HepG2 (cell line): ENCODE measurements around the gene SH3BP5. TPM values are rescaled to one million over a fixed set of nuclear protein-coding genes. Genes with fewer than 3 reads are reported as not detected.

ENCODE experiments used
- ATF7 ChIP-seq, 2 experiments: fragments of 450-650 bp in 1 of 2; sonication (generic) in 1 of 2; formaldehyde crosslinking in 1 of 2; IDR thresholded peaks; 2 replicates each; pipeline versions ENCODE4 v1.4.0 to v1.6.1; 2016 to 2020; ENCODE audit warnings: antibody characterized with exemption in 1 of 2, mild to moderate bottlenecking in 1 of 2, missing genetic modification reagents in 1 of 2
- ERF ChIP-seq: IDR thresholded peaks from 2 replicates; pipeline ENCODE4 v1.6.1; 2018; ENCODE audit warnings: missing biosample characterization, missing genetic modification reagents
- HNF4A ChIP-seq: sonication (generic); formaldehyde crosslinking; IDR thresholded peaks from 2 replicates; pipeline ENCODE4 v1.4.0; 2020; ENCODE audit warnings: missing genetic modification reagents
- ISX ChIP-seq: sonication (generic); formaldehyde crosslinking; conservative IDR thresholded peaks from 2 replicates; pipeline ENCODE4 v1.5.0; 2020; ENCODE audit warnings: missing genetic modification reagents
- KDM4B ChIP-seq: sonication (generic); formaldehyde crosslinking; IDR thresholded peaks from 2 replicates; pipeline ENCODE4 v1.4.0; 2020; ENCODE audit warnings: missing genetic modification reagents
- KDM5A ChIP-seq: fragments of 200-600 bp; sonication (generic); IDR thresholded peaks from 2 replicates; pipeline ENCODE4 v1.7.0; 2018; ENCODE audit warnings: antibody characterized with exemption, mild to moderate bottlenecking, low read length, borderline replicate concordance
- KMT2B ChIP-seq: IDR thresholded peaks from 2 replicates; pipeline ENCODE4 v1.6.1; 2016; ENCODE audit warnings: missing genetic modification reagents, missing compliant biosample characterization
- MBD4 ChIP-seq: IDR thresholded peaks from 2 replicates; pipeline ENCODE4 v1.6.1; 2012; ENCODE audit warnings: low read length, inconsistent platforms, borderline replicate concordance
- MLXIP ChIP-seq: sonication (generic); formaldehyde crosslinking; IDR thresholded peaks from 2 replicates; pipeline ENCODE4 v1.9.0; 2021; ENCODE audit warnings: missing genetic modification reagents, borderline replicate concordance
- ONECUT2 ChIP-seq: sonication (generic); formaldehyde crosslinking; IDR thresholded peaks from 2 replicates; pipeline ENCODE4 v1.4.0; 2020; ENCODE audit warnings: missing genetic modification reagents
- POLR2G ChIP-seq: fragments of 200-400 bp; formaldehyde crosslinking; IDR thresholded peaks from 2 replicates; pipeline ENCODE4 v1.6.1; 2018; ENCODE audit warnings: mild to moderate bottlenecking, low read depth, low read length, moderate library complexity
- RELA ChIP-seq: sonication (generic); formaldehyde crosslinking; IDR thresholded peaks from 2 replicates; pipeline ENCODE4 v1.4.0; 2020; ENCODE audit warnings: missing genetic modification reagents
- RFX5 ChIP-seq: IDR thresholded peaks from 2 replicates; pipeline ENCODE4 v1.6.1; 2011; ENCODE audit warnings: low read depth, low read length, improper control_type of control experiment
- RNF2 ChIP-seq: fragments of 450-650 bp; conservative IDR thresholded peaks from 2 replicates; pipeline ENCODE4 v1.6.1; 2016; ENCODE audit warnings: low read depth
- ZKSCAN8 ChIP-seq: IDR thresholded peaks from 2 replicates; pipeline ENCODE4 v1.6.1; 2016; ENCODE audit warnings: borderline replicate concordance, missing genetic modification reagents, missing compliant biosample characterization
- ZMAT3 ChIP-seq: sonication (generic); formaldehyde crosslinking; conservative IDR thresholded peaks from 2 replicates; pipeline ENCODE4 v1.7.0; 2021; ENCODE audit warnings: missing genetic modification reagents
- ZNF10 ChIP-seq: sonication (generic); formaldehyde crosslinking; IDR thresholded peaks from 2 replicates; pipeline ENCODE4 v1.4.0; 2020; ENCODE audit warnings: mild to moderate bottlenecking, low read depth, missing genetic modification reagents, borderline replicate concordance
- ZNF18 ChIP-seq: sonication (generic); formaldehyde crosslinking; IDR thresholded peaks from 2 replicates; pipeline ENCODE4 v1.8.0; 2022; ENCODE audit warnings: mild to moderate bottlenecking, missing genetic modification reagents; ENCODE audit not compliant: insufficient replicate concordance
- ZNF274 ChIP-seq: sonication (generic); formaldehyde crosslinking; IDR thresholded peaks from 2 replicates; pipeline ENCODE4 v1.5.1; 2020; ENCODE audit warnings: mild to moderate bottlenecking, missing genetic modification reagents
- ZNF556 ChIP-seq: sonication (generic); formaldehyde crosslinking; IDR thresholded peaks from 2 replicates; pipeline ENCODE4 v1.4.0; 2020; ENCODE audit warnings: mild to moderate bottlenecking, missing genetic modification reagents, borderline replicate concordance
- ZNF574 ChIP-seq: sonication (generic); formaldehyde crosslinking; IDR thresholded peaks from 2 replicates; pipeline ENCODE4 v1.4.0; 2020; ENCODE audit warnings: missing genetic modification reagents
- ZNF644 ChIP-seq: IDR thresholded peaks from 2 replicates; pipeline ENCODE4 v1.6.1; 2016; ENCODE audit warnings: low read depth
- ZNF672 ChIP-seq: sonication (generic); formaldehyde crosslinking; IDR thresholded peaks from 2 replicates; pipeline ENCODE4 v1.8.1; 2022; ENCODE audit warnings: missing genetic modification reagents
- ZNF775 ChIP-seq: sonication (generic); formaldehyde crosslinking; IDR thresholded peaks from 2 replicates; pipeline ENCODE4 v1.4.0; 2020; ENCODE audit warnings: missing genetic modification reagents, mild to moderate bottlenecking, moderate library complexity, borderline replicate concordance
- polyA plus RNA-seq, 8 experiments: library from polyadenylated mRNA; depleted of rRNA in 3 of 8; stranded (reverse) in 7 of 8; unstranded in 1 of 8; fragments of >200 nt; fragmentation: Illumina TruSeq in 4 of 8; extraction: Trizol in 4 of 8; gene quantifications; 2 replicates each; pipeline versions ENCODE4 v1.2.1 to v1.2.3, GENCODE V29; 2011 to 2016; ENCODE audit warnings: low read depth in 4 of 8, missing spikeins in 1 of 8, mixed read lengths in 1 of 8; ENCODE audit not compliant: insufficient read depth in 1 of 8
- total RNA-seq, 5 experiments: library from RNA; depleted of rRNA; stranded (reverse); fragments of >200 nt; fragmentation: Illumina TruSeq; extraction: Trizol; gene quantifications; 2 replicates each; pipeline ENCODE4 v1.2.3, GENCODE V29; 2016; ENCODE audit warnings: low read depth in 1 of 5

Gene SH3BP5
- total and polyA plus RNA-seq, 2 of the 13 experiments (the other 11 are each of a cell fraction or from before 2014, with no cell fraction given) = 0.09 to 0.16 TPM

GRCh38 chr3:15205934-15206661 lies 126.3 kb downstream of the SH3BP5 start, which contains the start of gene CAPN7 (continued):
- TF ChIP-seq KDM4B (CRISPR knock-in tag) = no peak
- no peak for TF ChIP-seq MBD4
- peak; percentile 65; the same call in 1 of the 2 replicates for TF ChIP-seq KDM5A
- TF ChIP-seq ZMAT3 (CRISPR knock-in tag) = peak; percentile 74
- no peak for TF ChIP-seq ONECUT2 (CRISPR knock-in tag)
- peak; percentile 83; the same call in 1 of the 2 replicates for TF ChIP-seq ZNF274
- peak; percentile 70 for TF ChIP-seq KMT2B (CRISPR knock-in tag)
- no peak for TF ChIP-seq ATF7 (IDR thresholded peaks at IDR 0.05)
- no peak for TF ChIP-seq ATF7 (CRISPR knock-in tag; IDR thresholded peaks at IDR 0.05)
- TF ChIP-seq ZNF644 (CRISPR knock-in tag) = 0 out of 2 replicates have a peak, but pooled peaks have one; percentile 15
- no peak for TF ChIP-seq RFX5
- TF ChIP-seq HNF4A (CRISPR knock-in tag) = no peak
- peak; percentile 70; the same call in 1 of the 2 replicates for TF ChIP-seq ERF (CRISPR knock-in tag)
- 0 out of 2 replicates have a peak, but pooled peaks have one; percentile 63 for TF ChIP-seq ISX (CRISPR knock-in tag)
- TF ChIP-seq RNF2 = 0 out of 2 replicates have a peak, but pooled peaks have one; percentile 56
- peak; percentile 20; the same call in 1 of the 2 replicates for TF ChIP-seq RELA (CRISPR knock-in tag)
- TF ChIP-seq ZNF672 (CRISPR knock-in tag) = 0 out of 2 replicates have a peak, but pooled peaks have one; percentile 66
- no peak for TF ChIP-seq ZKSCAN8 (CRISPR knock-in tag)
- peak; percentile 86 for TF ChIP-seq POLR2G
- TF ChIP-seq ZNF10 = no peak
- no peak for TF ChIP-seq ZNF775 (CRISPR knock-in tag)
- no peak for TF ChIP-seq ZNF556 (CRISPR knock-in tag)
- peak; percentile 66 for TF ChIP-seq ZNF18
- TF ChIP-seq ZNF574 = peak; percentile 82
- TF ChIP-seq MLXIP (CRISPR knock-in tag) = peak; percentile 58; the same call in 1 of the 2 replicates
